Lower lobe of right lung (tissue), 2 donors: ENCODE measurements around the gene GMFB. TPM values are rescaled to one million over a fixed set of nuclear protein-coding genes. Genes with fewer than 3 reads are reported as not detected.

Source experiments
- ATAC-seq, 2 donors: fragments of 200-7000 bp; cut with Tn5 transposase; one replicate each; pipeline ENCODE4 v1.9.1; 2020 to 2022; ENCODE audit warnings: mild to moderate bottlenecking in 2 of 2, moderate library complexity in 2 of 2
- DNase-seq: peaks from one replicate; pipeline ENCODE4 v3.0.0-alpha.2; 2020
- H3K27ac ChIP-seq: fragments of 200-600 bp; one replicate; pipeline ENCODE4 v1.8.0; 2022
- H3K27me3 ChIP-seq: fragments of 200-600 bp; one replicate; pipeline ENCODE4 v1.8.0; 2022; ENCODE audit warnings: low read depth
- H3K36me3 ChIP-seq: fragments of 200-600 bp; one replicate; pipeline ENCODE4 v1.8.0; 2022; ENCODE audit warnings: mild to moderate bottlenecking
- H3K4me1 ChIP-seq: fragments of 200-600 bp; one replicate; pipeline ENCODE4 v1.8.0; 2022
- H3K4me3 ChIP-seq: fragments of 200-600 bp; one replicate; pipeline ENCODE4 v1.8.0; 2022; ENCODE audit warnings: mild to moderate bottlenecking
- H3K9me3 ChIP-seq: fragments of 200-600 bp; one replicate; pipeline ENCODE4 v1.8.0; 2022
- intact Hi-C: fragments of 100-400 bp; cut with DNase I; formaldehyde crosslinking; loops from one replicate; pipeline ENCODE4 v1.11.0; 2022
- total RNA-seq: library from RNA; stranded (reverse); fragmentation: NEBNext Ultra II Directional; extraction: Animal tissue kit (Norgen Biotek cat#: 25700); gene quantifications from one replicate; pipeline ENCODE4 v1.2.1, GENCODE V29; 2021
- TF ChIP-seq, protein P1 (sequence below): fragments of 200-600 bp; IDR thresholded peaks from one replicate; pipeline ENCODE4 v1.8.0; 2022; ENCODE audit warnings: antibody characterized with exemption, mild to moderate bottlenecking
- donor health status: DM: no; HTN: yes; CAD: no; lungs with severe emphysema.

GMFB gene
- total RNA-seq, 1 donor from 2014 or later, result 41.4 TPM

DNA sequence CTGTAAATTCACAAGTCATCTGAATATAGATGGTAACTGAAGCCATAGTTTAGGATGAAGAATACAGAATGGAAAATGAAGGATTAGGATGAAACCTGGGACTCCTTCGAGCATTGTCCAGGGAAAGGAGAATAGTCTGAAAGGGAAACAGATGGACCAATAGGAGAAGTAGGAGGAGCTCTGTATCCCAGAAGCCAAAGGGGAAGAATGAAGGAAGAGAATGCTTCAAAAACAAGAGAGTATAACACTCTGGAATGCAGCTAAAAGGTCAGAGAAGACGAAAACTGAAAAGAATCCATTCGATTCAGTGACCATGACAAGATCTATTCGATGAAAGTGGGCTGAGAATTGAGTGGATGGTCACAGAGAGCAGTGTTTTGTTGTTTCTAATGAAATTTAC lies 1.0 kb downstream of the GMFB start:
- Histone ChIP-seq H3K27ac (peak overlapping the region; percentile 93), H3K36me3 (peaks cover 7% of the 10 kb centered on the region), H3K4me3 (peak overlapping the region; percentile 74), H3K9me3 (no peaks in the 10 kb centered on the region), H3K27me3 (no peaks in the 10 kb centered on the region), H3K4me1 (peaks cover 52% of the 10 kb centered on the region)
- TF ChIP-seq, protein P1, sequence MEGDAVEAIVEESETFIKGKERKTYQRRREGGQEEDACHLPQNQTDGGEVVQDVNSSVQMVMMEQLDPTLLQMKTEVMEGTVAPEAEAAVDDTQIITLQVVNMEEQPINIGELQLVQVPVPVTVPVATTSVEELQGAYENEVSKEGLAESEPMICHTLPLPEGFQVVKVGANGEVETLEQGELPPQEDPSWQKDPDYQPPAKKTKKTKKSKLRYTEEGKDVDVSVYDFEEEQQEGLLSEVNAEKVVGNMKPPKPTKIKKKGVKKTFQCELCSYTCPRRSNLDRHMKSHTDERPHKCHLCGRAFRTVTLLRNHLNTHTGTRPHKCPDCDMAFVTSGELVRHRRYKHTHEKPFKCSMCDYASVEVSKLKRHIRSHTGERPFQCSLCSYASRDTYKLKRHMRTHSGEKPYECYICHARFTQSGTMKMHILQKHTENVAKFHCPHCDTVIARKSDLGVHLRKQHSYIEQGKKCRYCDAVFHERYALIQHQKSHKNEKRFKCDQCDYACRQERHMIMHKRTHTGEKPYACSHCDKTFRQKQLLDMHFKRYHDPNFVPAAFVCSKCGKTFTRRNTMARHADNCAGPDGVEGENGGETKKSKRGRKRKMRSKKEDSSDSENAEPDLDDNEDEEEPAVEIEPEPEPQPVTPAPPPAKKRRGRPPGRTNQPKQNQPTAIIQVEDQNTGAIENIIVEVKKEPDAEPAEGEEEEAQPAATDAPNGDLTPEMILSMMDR, result no peak
- DNase-seq (no peak), ATAC-seq (peak in 1 of 2 donors; percentile 50)
- intact Hi-C loops, result no loop called here

DNA sequence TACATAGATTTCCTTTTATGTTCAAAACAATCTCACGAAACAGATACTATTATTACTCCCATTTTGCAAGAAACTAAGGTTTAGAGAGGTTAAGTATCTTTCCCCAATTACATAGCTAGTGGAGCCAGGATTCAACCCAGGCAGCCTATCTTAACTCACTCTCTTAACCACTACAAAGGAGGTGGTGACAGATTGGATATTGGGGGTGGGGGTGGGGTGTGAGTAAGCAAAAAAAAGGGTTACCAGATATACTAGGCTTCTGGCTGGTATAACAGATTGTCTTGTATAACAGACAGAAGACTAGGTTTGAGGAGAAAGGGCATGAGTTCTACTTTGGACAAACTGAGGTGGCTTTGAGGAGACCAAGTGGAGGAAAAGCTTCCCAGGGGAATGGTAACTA lies 2.1 kb downstream of the GMFB start:
- H3K27ac ChIP-seq, result no peak overlapping the region
- H3K27me3 ChIP-seq, result no peaks in the 10 kb centered on the region
- no peak for DNase-seq
- no peak for ATAC-seq
- H3K4me3 ChIP-seq, result no peak overlapping the region
- H3K9me3 ChIP-seq, result no peaks in the 10 kb centered on the region
- peaks cover 17% of the 10 kb centered on the region for H3K36me3 ChIP-seq
- H3K4me1 ChIP-seq, result peaks cover 52% of the 10 kb centered on the region
- TF ChIP-seq, protein P1, result no peak
- intact Hi-C loops, result no loop called here

DNA sequence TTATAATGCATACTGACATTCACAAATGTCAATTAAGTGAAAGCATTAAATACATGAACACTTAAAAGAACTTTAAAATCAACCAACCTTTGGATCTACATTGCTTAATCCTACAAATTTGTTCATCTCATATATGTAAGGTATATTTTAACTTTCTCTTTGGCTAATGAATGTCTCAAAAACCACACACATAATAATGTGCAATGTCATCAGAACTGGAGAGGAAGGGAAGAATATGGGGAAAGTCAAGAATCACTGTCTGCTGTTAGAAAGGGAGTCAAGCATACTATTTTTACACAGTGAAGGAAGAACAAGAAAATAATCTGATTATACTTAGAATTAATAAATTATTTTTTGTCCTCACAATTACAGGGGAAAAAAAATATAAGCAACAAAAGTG lies 4.9 kb downstream of the GMFB start:
- Histone ChIP-seq H3K4me1 (peaks cover 42% of the 10 kb centered on the region), H3K36me3 (peaks cover 27% of the 10 kb centered on the region), H3K9me3 (no peaks in the 10 kb centered on the region), H3K4me3 (no peak overlapping the region), H3K27ac (no peak overlapping the region), H3K27me3 (no peaks in the 10 kb centered on the region)
- TF ChIP-seq, protein P1, result no peak
- ATAC-seq, result no peak
- intact Hi-C loops, result no loop called here
- no peak for DNase-seq

DNA sequence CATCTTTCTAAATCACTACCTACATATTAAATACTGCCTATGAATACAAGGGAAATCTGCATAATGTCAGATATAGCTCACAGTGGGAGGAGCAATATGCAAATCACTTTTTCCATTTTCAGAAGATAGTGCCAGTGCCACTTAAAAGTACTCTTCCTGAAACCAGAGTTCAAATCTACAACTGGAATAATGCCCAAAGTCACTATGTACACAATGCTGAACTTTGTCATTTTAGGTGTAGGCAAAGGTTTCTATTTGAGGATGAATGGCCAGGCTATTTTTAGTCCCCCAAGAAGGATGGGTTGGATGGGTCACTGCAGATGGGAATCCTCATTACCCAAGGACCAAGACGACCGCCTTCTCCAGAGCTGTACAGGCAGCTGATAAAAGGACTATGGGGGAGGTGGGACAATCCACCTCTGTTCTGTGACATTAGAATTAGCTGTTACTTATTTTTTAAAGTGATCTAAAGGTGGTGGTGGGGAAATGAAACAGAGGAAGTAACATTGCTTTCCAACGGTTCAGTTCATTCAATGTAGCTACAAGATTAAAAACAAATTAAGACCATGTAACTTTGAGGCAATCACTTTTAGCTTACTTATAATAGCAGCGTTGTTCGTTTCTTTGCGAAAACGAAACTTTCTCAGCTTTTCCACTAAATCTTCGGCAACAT lies 5.6 kb downstream of the GMFB start:
- ATAC-seq (no peak), DNase-seq (no peak)
- Histone ChIP-seq H3K4me1 (peaks cover 38% of the 10 kb centered on the region), H3K4me3 (no peak overlapping the region), H3K36me3 (peaks cover 33% of the 10 kb centered on the region), H3K27ac (no peak overlapping the region), H3K27me3 (no peaks in the 10 kb centered on the region), H3K9me3 (no peaks in the 10 kb centered on the region)
- TF ChIP-seq, protein P1, result no peak
- intact Hi-C loops, result no loop called here

DNA sequence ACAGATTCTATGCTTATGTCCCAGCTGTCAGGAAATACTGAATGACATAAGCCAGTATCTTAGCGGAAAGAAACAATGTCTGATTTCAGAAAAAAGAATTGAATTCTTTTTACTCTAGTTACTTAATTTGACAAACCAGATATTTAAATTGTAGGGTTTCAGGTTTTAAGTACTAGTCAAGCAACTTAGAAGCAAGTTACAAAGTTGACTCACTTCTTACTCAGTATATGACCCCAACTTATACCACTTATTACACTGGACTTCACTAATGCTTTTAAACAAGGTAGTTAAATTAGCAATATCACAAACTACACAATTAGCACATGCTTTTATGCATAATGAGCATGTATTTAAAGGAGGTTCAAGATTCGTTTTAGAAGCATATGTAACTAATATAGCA lies 7.1 kb downstream of the GMFB start:
- Histone ChIP-seq H3K36me3 (peaks cover 33% of the 10 kb centered on the region), H3K4me1 (peaks cover 25% of the 10 kb centered on the region), H3K27ac (no peak overlapping the region), H3K4me3 (no peak overlapping the region), H3K27me3 (no peaks in the 10 kb centered on the region), H3K9me3 (no peaks in the 10 kb centered on the region)
- ATAC-seq (no peak), DNase-seq (no peak)
- intact Hi-C loops, result no loop called here
- TF ChIP-seq, protein P1, result no peak
